Mesenchymal stem cell (in vitro differentiated cells and primary cell): ENCODE results near the gene ADAMTSL1.

Source experiments
- DNase-seq: peaks from one replicate; pipeline ENCODE4 v3.0.0-alpha.2; 2013
- H2AFZ ChIP-seq: one replicate; pipeline ENCODE4 v1.6.1; 2013; ENCODE audit warnings: low read depth, mild to moderate bottlenecking, control low read depth, inconsistent platforms, low read length, moderate library complexity
- H2AK5ac ChIP-seq: 2 replicates; pipeline ENCODE4 v1.6.1; 2013; ENCODE audit warnings: low read length, moderate library complexity, mild to moderate bottlenecking, inconsistent platforms; ENCODE audit not compliant: severe bottlenecking
- H2BK120ac ChIP-seq: one replicate; pipeline ENCODE4 v1.6.1; 2013; ENCODE audit warnings: low read depth, mild to moderate bottlenecking, inconsistent platforms, low read length, moderate library complexity
- H2BK12ac ChIP-seq, 2 experiments: one replicate each; pipeline ENCODE4 v1.6.1; 2013; ENCODE audit warnings: inconsistent platforms in 2 of 2, low read length in 2 of 2, mild to moderate bottlenecking in 2 of 2, moderate library complexity in 2 of 2, control low read depth in 1 of 2
- H2BK15ac ChIP-seq: one replicate; pipeline ENCODE4 v1.6.1; 2013; ENCODE audit warnings: mild to moderate bottlenecking, low read depth, inconsistent platforms; ENCODE audit not compliant: poor library complexity, severe bottlenecking
- H2BK5ac ChIP-seq: 2 replicates; pipeline ENCODE4 v1.6.1; 2013; ENCODE audit warnings: low read depth, mild to moderate bottlenecking, low read length, control low read depth, inconsistent platforms; ENCODE audit not compliant: poor library complexity, severe bottlenecking
- H3K14ac ChIP-seq, 2 experiments: one replicate each; pipeline ENCODE4 v1.6.1; 2013; ENCODE audit warnings: inconsistent platforms in 2 of 2, low read length in 2 of 2, control low read depth in 1 of 2, mild to moderate bottlenecking in 1 of 2, moderate library complexity in 1 of 2
- H3K18ac ChIP-seq, 2 experiments: one replicate each; pipeline ENCODE4 v1.6.1; 2013; ENCODE audit warnings: inconsistent platforms in 2 of 2, low read length in 2 of 2, control low read depth in 1 of 2, low read depth in 1 of 2, mild to moderate bottlenecking in 1 of 2
- H3K23ac ChIP-seq, 2 experiments: one replicate each; pipeline ENCODE4 v1.6.1; 2013; ENCODE audit warnings: inconsistent platforms in 2 of 2, low read length in 2 of 2, mild to moderate bottlenecking in 2 of 2, moderate library complexity in 2 of 2, control low read depth in 1 of 2
- H3K27ac ChIP-seq: 2 replicates; pipeline ENCODE4 v1.5.1; 2013; ENCODE audit warnings: mild to moderate bottlenecking, moderate library complexity, low read length, control low read depth, inconsistent platforms; ENCODE audit not compliant: poor library complexity, severe bottlenecking
- H3K27me3 ChIP-seq, 2 experiments: 2 replicates each; pipeline versions ENCODE4 v1.6.1 to v1.7.0; 2013; ENCODE audit warnings: low read length in 2 of 2, mild to moderate bottlenecking in 2 of 2, moderate library complexity in 2 of 2, control low read depth in 1 of 2, inconsistent platforms in 1 of 2; ENCODE audit not compliant: control insufficient read depth in 1 of 2, insufficient read depth in 1 of 2
- H3K36me3 ChIP-seq, 2 experiments: 2 replicates each; pipeline versions ENCODE4 v1.6.1 to v1.7.0; 2013; ENCODE audit warnings: low read length in 2 of 2, control low read depth in 1 of 2, inconsistent platforms in 1 of 2, low read depth in 1 of 2, mild to moderate bottlenecking in 1 of 2; ENCODE audit not compliant: insufficient read depth in 2 of 2, control insufficient read depth in 1 of 2
- H3K4ac ChIP-seq, 2 experiments: one replicate each; pipeline ENCODE4 v1.6.1; 2013; ENCODE audit warnings: inconsistent platforms in 2 of 2, low read length in 2 of 2, mild to moderate bottlenecking in 2 of 2, moderate library complexity in 2 of 2, control low read depth in 1 of 2, low read depth in 1 of 2
- H3K4me1 ChIP-seq: 2 replicates; pipeline ENCODE4 v1.6.1; 2013; ENCODE audit warnings: low read depth, low read length, control low read depth; ENCODE audit not compliant: control insufficient read depth, insufficient read depth
- H3K4me2 ChIP-seq: 2 replicates; pipeline ENCODE4 v1.6.1; 2013; ENCODE audit warnings: low read length, mild to moderate bottlenecking, inconsistent platforms; ENCODE audit not compliant: poor library complexity, severe bottlenecking
- H3K4me3 ChIP-seq, 2 experiments: 2 replicates each; pipeline versions ENCODE4 v1.5.1 to v1.7.0; 2013; ENCODE audit warnings: low read length in 2 of 2, mild to moderate bottlenecking in 2 of 2, control low read depth in 1 of 2, low read depth in 1 of 2; ENCODE audit not compliant: insufficient read depth in 1 of 2
- H3K79me1 ChIP-seq: replicated peaks from 2 replicates; pipeline ENCODE4 v1.6.1; 2013; ENCODE audit warnings: mild to moderate bottlenecking, control low read depth, low read length, inconsistent platforms; ENCODE audit not compliant: poor library complexity, severe bottlenecking
- H3K9ac ChIP-seq: 2 replicates; pipeline ENCODE4 v1.7.0; 2013; ENCODE audit warnings: mild to moderate bottlenecking, low read length, moderate library complexity
- H3K9me3 ChIP-seq: 2 replicates; pipeline ENCODE4 v1.7.0; 2013; ENCODE audit warnings: mild to moderate bottlenecking, low read length; ENCODE audit not compliant: control insufficient read depth
- H4K8ac ChIP-seq: one replicate; pipeline ENCODE4 v1.6.1; 2013; ENCODE audit warnings: inconsistent platforms, mild to moderate bottlenecking, low read length, moderate library complexity
- H4K91ac ChIP-seq: one replicate; pipeline ENCODE4 v1.6.1; 2013; ENCODE audit warnings: mild to moderate bottlenecking, low read length, inconsistent platforms
- WGBS: methylation state at CpG from one replicate; pipeline ENCODE4 v1.1.7; 2013; ENCODE audit warnings: mixed read lengths; 5-methylcytosine and 5-hydroxymethylcytosine counted together

Gene ADAMTSL1

DNA sequence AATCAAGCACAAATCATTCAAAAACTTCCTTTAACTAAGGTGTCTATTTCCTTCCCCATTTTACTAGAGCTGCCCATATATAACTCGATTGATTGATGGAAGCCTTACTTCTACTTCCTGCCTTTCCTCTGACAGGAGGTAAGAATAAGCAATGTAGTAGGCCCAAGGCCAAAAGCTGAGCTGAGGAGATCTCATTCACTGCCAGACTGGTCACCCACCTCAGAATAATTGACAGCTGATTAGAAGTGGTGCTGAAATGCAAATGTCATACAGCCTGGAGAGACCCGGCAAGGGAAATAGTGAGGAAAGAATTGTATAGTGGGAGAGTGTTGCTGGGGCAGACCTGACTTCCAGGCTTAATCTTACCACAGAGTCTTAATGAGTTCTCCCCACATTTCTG, 319.2 kb downstream of the ADAMTSL1 start:
- peaks cover 0 to 97% of the 10 kb centered on the region in 2 experiments for H3K36me3 ChIP-seq
- WGBS = 83% methylated on average over 1 of the region's 2 CpGs
- no peak overlapping the region for H3K4me2 ChIP-seq
- H3K18ac ChIP-seq = no peak overlapping the region
- H3K4me1 ChIP-seq = peaks cover 2% of the 10 kb centered on the region
- H2BK120ac ChIP-seq = no peak overlapping the region
- no peak overlapping the region for H4K8ac ChIP-seq
- H3K27ac ChIP-seq = no peak overlapping the region
- H3K23ac ChIP-seq = no peak overlapping the region
- no peak overlapping the region for H3K4me3 ChIP-seq
- H3K9me3 ChIP-seq = no peaks in the 10 kb centered on the region
- no peaks in the 10 kb centered on the region for H3K79me1 ChIP-seq
- no peak overlapping the region for H2BK12ac ChIP-seq
- H2BK5ac ChIP-seq = no peak overlapping the region
- H3K14ac ChIP-seq = no peak overlapping the region
- H3K27me3 ChIP-seq = no peaks in the 10 kb centered on the region
- H3K4ac ChIP-seq = no peak overlapping the region
- no peak overlapping the region for H4K91ac ChIP-seq
- H3K9ac ChIP-seq = no peak overlapping the region
- H2AFZ ChIP-seq = no peak overlapping the region
- no peak overlapping the region for H2AK5ac ChIP-seq
- no peak for DNase-seq
- H2BK15ac ChIP-seq = no peak overlapping the region

DNA sequence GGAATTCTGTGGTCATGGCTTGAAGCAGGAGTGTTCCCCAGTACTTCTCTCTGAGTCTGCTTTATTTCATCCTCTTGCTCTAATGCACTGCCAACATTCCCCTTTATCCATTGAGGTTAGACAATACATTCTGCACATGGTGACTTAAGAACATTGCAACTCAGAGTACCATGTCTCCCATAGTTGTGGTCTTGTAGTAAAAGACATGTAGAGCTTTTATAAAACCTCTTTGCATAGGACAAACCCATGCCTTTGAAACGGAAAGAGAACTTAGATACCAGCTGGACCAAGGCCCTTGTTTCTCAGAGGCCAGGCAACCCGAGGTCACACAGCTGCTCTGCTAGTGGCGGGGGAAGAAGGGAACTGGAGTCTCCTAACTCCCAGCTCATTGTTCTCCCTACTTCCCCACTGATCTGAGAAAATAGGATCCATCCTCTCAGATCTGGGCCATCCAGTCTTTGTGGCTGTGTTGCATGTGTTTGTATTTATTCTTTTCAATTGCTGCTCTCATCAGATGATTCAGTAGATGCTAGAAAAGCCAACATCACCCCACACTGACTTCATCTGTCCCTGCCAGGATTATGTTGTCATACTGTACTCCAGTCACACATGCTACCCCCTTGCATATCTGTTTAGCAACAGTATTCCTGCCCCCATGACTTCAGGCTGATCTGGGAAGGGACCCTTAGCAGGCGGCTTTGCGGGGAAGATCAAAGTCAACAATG, 322.2 kb downstream of the ADAMTSL1 start:
- Histone ChIP-seq H3K23ac (no peak overlapping the region), H4K8ac (no peak overlapping the region), H2BK12ac (no peak overlapping the region), H2AFZ (no peak overlapping the region), H3K79me1 (no peaks in the 10 kb centered on the region), H3K14ac (no peak overlapping the region), H2BK120ac (no peak overlapping the region), H3K4ac (peak overlapping the region in 1 of 2 experiments; percentile 9), H3K18ac (no peak overlapping the region), H2BK5ac (no peak overlapping the region), H3K4me1 (no peaks in the 10 kb centered on the region), H2AK5ac (no peak overlapping the region), H2BK15ac (no peak overlapping the region), H3K27ac (no peak overlapping the region), H3K9me3 (no peaks in the 10 kb centered on the region), H3K27me3 (no peaks in the 10 kb centered on the region), H3K36me3 (peaks cover 0 to 96% of the 10 kb centered on the region in 2 experiments), H3K4me3 (no peak overlapping the region), H3K4me2 (no peak overlapping the region), H4K91ac (no peak overlapping the region), H3K9ac (no peak overlapping the region)
- DNase-seq = peak; percentile 6
- WGBS = 84% methylated on average over 5 of the region's 5 CpGs

DNA sequence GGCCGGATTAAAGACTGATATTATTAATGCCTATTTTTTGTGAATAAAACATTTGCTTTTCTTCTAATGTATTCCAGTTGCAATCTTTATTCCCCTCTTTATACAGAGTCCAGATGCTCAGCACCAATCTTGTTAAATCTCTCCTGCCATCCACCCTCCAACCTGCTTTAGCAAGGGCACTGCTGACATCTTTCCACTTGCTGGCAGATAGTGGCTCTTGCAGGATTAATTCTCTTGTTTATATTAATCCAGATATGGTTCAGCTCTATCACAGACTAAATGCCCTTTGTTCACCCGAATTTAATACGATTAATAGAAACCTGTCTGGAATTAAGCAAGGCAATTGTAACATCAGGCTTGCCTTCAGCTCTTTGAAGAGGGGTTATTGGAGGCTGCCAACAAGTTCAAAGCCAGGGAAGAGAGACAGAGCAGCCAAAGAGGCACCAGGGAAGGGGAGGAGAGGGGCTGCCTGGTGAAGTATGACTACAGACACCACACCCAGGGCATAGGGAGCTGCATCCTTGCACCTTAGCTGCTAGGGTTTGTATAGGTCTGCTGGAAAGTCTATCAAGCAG, 322.8 kb downstream of the ADAMTSL1 start:
- Histone ChIP-seq H3K9ac (no peak overlapping the region), H2BK12ac (no peak overlapping the region), H2AFZ (no peak overlapping the region), H3K23ac (no peak overlapping the region), H2BK5ac (no peak overlapping the region), H3K36me3 (peaks cover 0 to 96% of the 10 kb centered on the region in 2 experiments), H3K27me3 (no peaks in the 10 kb centered on the region), H4K91ac (no peak overlapping the region), H3K14ac (no peak overlapping the region), H4K8ac (no peak overlapping the region), H2BK15ac (no peak overlapping the region), H3K4me2 (no peak overlapping the region), H3K27ac (no peak overlapping the region), H3K9me3 (no peaks in the 10 kb centered on the region), H3K4ac (no peak overlapping the region), H3K4me3 (no peak overlapping the region), H3K4me1 (no peaks in the 10 kb centered on the region), H3K79me1 (no peaks in the 10 kb centered on the region), H2BK120ac (no peak overlapping the region), H3K18ac (no peak overlapping the region), H2AK5ac (no peak overlapping the region)
- no peak for DNase-seq
- 100% methylated on average over 2 of the region's 3 CpGs for WGBS

- no peaks in the 10 kb centered on the region for H3K9me3 ChIP-seq
- no peak overlapping the region for H3K9ac ChIP-seq
- no peak overlapping the region for H2AK5ac ChIP-seq
- peaks cover 0 to 96% of the 10 kb centered on the region in 2 experiments for H3K36me3 ChIP-seq
- no peak overlapping the region for H3K4me2 ChIP-seq
- no peak overlapping the region for H3K4me3 ChIP-seq
- no peak overlapping the region for H3K27ac ChIP-seq
- no peaks in the 10 kb centered on the region for H3K79me1 ChIP-seq
- no peak overlapping the region for H2BK120ac ChIP-seq
- H3K23ac ChIP-seq = no peak overlapping the region
- H3K4ac ChIP-seq = no peak overlapping the region
- no peak overlapping the region for H3K18ac ChIP-seq
- no peaks in the 10 kb centered on the region for H3K27me3 ChIP-seq
- H2BK5ac ChIP-seq = no peak overlapping the region
- H2BK12ac ChIP-seq = no peak overlapping the region
- no peak for DNase-seq
- H3K14ac ChIP-seq = no peak overlapping the region
- no peak overlapping the region for H4K8ac ChIP-seq
- 71% methylated on average over 1 of the region's 1 CpG for WGBS
- no peak overlapping the region for H2AFZ ChIP-seq
- H3K4me1 ChIP-seq = no peaks in the 10 kb centered on the region
- no peak overlapping the region for H2BK15ac ChIP-seq
- no peak overlapping the region for H4K91ac ChIP-seq
Observed at GRCh38 chr9:18798106-18798505, 324.2 kb downstream of the ADAMTSL1 start.
